Suprapubic skin (tissue), 4 donors: ENCODE data around the gene EYS. TPM values are rescaled to one million over a fixed set of nuclear protein-coding genes. Genes with fewer than 3 reads are reported as not detected.
"Not testable (repeated sequence)": the region's sequence is repeated elsewhere in the genome, so short reads cannot be mapped to it uniquely, and the experiment has no call there.

Experiments used
- DNase-seq, 2 donors: peaks; one replicate each; pipeline ENCODE4 v3.0.0-alpha.2; 2019; ENCODE audit warnings: low spot score in 2 of 2
- H3K27ac ChIP-seq: fragments of 200-600 bp; sonication (generic); one replicate; pipeline ENCODE4 v1.5.1; 2019
- H3K27me3 ChIP-seq: fragments of 200-600 bp; sonication (generic); one replicate; pipeline ENCODE4 v1.5.1; 2019
- H3K36me3 ChIP-seq: fragments of 200-600 bp; sonication (generic); one replicate; pipeline ENCODE4 v1.5.1; 2019
- H3K4me1 ChIP-seq: fragments of 200-600 bp; sonication (generic); one replicate; pipeline ENCODE4 v1.5.1; 2019
- H3K4me3 ChIP-seq: fragments of 200-600 bp; sonication (generic); one replicate; pipeline ENCODE4 v1.5.1; 2019; ENCODE audit warnings: mild to moderate bottlenecking
- H3K9me3 ChIP-seq: fragments of 200-600 bp; sonication (generic); one replicate; pipeline ENCODE4 v1.5.1; 2019
- EP300 ChIP-seq: sonication (generic); formaldehyde crosslinking; IDR thresholded peaks from one replicate; pipeline ENCODE4 v1.6.1; 2017; ENCODE audit warnings: antibody characterized with exemption
- POLR2A ChIP-seq, 2 donors: fragments of 450-650 bp; IDR thresholded peaks; one replicate each; pipeline ENCODE4 v1.6.1; 2017; ENCODE audit warnings: antibody characterized with exemption in 2 of 2, mild to moderate bottlenecking in 2 of 2, moderate library complexity in 2 of 2
- POLR2AphosphoS5 ChIP-seq, 3 donors: sonication (generic); formaldehyde crosslinking; IDR thresholded peaks; one replicate each; pipeline ENCODE4 v1.6.1; 2017; ENCODE audit warnings: antibody characterized with exemption in 3 of 3
- WGBS: methylation state at CpG from one replicate; pipeline ENCODE4 v1.1.5; 2018; 5-methylcytosine and 5-hydroxymethylcytosine counted together
- total RNA-seq, 4 donors: library from RNA; depleted of rRNA; stranded (reverse); fragments of >200 nt; gene quantifications; one replicate each; pipeline ENCODE4 v1.1.0, GENCODE V29; 2016
- TF ChIP-seq, protein P1 (sequence below), 2 donors: fragments of 200-600 bp in 1 of 2; fragments of 450-650 bp in 1 of 2; sonication (generic) in 1 of 2; IDR thresholded peaks; one replicate each; pipeline ENCODE4 v1.5.1; 2016 to 2019; ENCODE audit warnings: antibody characterized with exemption in 2 of 2, mild to moderate bottlenecking in 1 of 2, moderate library complexity in 1 of 2

EYS gene
- total RNA-seq, 4 donors from 2014 or later, result not detected

DNA sequence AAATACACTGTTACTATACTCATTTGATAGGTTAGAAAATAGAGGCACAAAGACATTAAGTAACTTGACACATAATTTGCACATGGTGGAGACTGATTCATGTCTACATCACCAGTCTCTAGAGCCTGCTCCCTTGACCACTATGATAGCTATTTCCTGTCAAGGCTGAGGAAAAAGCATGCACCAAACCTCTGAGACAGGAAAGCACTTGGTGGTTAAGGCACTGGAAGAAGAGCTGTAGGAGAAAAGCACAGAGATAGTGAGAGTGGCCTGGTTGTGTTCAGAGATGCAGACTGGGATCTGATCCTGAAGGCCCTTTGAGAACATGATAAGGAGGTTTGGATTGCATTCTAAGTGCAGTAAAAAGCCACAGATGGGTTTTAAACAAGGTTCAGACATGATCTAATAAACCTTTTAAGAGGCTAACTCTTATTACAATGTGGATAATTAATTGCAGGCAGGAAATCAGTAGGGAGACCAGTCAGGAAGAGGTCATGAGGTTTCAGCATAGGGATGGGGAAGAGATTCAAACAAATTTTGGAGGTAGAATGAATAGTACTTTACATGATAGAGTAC lies 1902.6 kb downstream of the EYS start:
- no peak for DNase-seq
- H3K4me1 ChIP-seq, result peaks cover 23% of the 10 kb centered on the region
- TF ChIP-seq POLR2A (IDR thresholded peaks at IDR 0.05), result no peak
- no peak for TF ChIP-seq EP300
- TF ChIP-seq, protein P1, sequence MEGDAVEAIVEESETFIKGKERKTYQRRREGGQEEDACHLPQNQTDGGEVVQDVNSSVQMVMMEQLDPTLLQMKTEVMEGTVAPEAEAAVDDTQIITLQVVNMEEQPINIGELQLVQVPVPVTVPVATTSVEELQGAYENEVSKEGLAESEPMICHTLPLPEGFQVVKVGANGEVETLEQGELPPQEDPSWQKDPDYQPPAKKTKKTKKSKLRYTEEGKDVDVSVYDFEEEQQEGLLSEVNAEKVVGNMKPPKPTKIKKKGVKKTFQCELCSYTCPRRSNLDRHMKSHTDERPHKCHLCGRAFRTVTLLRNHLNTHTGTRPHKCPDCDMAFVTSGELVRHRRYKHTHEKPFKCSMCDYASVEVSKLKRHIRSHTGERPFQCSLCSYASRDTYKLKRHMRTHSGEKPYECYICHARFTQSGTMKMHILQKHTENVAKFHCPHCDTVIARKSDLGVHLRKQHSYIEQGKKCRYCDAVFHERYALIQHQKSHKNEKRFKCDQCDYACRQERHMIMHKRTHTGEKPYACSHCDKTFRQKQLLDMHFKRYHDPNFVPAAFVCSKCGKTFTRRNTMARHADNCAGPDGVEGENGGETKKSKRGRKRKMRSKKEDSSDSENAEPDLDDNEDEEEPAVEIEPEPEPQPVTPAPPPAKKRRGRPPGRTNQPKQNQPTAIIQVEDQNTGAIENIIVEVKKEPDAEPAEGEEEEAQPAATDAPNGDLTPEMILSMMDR (IDR thresholded peaks at IDR 0.05), result no peak
- TF ChIP-seq POLR2AphosphoS5 (IDR thresholded peaks at IDR 0.05), result no peak
- H3K36me3 ChIP-seq, result no peaks in the 10 kb centered on the region
- no peak overlapping the region for H3K4me3 ChIP-seq
- no peaks in the 10 kb centered on the region for H3K9me3 ChIP-seq
- no peak overlapping the region for H3K27ac ChIP-seq
- no peaks in the 10 kb centered on the region for H3K27me3 ChIP-seq

DNA sequence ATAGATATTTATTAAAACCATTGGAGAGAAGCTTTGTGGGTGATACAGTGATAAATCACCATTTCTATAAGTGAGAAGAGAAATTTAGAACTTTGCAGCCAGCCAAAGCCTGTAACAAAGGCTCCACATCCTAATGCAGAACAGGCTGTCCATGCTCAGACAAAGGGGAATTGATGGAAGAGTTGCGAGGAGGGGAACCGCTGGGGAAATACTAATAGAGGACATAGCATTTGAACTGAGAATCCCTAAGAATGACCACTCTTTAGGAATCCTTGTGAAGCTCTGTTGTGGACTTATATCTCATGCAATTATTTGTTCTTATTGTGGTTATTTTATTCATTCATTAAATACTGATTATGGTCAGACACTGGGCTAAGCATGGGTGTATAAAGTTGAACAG lies 1903.7 kb downstream of the EYS start:
- TF ChIP-seq EP300 (no peak), POLR2A (IDR thresholded peaks at IDR 0.05) (no peak), POLR2AphosphoS5 (IDR thresholded peaks at IDR 0.05) (no peak)
- TF ChIP-seq, protein P1 (IDR thresholded peaks at IDR 0.05), result no peak
- no peak overlapping the region for H3K27ac ChIP-seq
- no peaks in the 10 kb centered on the region for H3K9me3 ChIP-seq
- no peak for DNase-seq
- peaks cover 23% of the 10 kb centered on the region for H3K4me1 ChIP-seq
- no peaks in the 10 kb centered on the region for H3K27me3 ChIP-seq
- no peak overlapping the region for H3K4me3 ChIP-seq
- 91% methylated on average over 2 of the region's 2 CpGs for WGBS
- no peaks in the 10 kb centered on the region for H3K36me3 ChIP-seq

DNA sequence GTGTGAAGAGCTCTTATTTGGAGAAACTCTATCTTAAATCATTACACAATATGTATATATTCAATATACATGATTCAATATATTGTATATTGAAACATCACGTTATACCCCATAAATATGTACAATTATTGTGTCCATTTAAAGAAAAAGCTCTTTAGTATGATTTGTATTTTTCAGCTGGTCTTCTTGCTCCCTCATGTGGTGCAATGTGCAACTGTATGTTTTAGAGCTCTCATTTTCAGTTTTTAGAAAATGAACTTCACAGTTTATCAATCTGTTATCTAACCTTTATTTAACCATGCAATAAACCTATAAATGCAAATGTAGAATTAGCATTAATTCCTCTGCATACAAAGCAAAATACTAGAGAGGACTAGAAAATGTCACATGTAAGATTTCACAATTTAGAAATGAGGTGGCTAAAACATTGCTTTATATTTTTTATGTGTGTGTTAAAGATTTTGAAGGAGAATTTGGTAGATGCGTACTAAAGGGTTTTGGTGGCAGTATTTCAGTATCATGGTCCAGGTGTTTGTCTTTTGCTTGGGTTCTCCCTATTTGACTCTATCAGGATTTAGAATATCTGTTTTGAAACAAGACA lies 1904.3 kb downstream of the EYS start:
- TF ChIP-seq, protein P1 (IDR thresholded peaks at IDR 0.05), result peak in 1 of 2 donors; percentile 39
- no peak for TF ChIP-seq EP300
- WGBS, result 51% methylated on average over 2 of the region's 2 CpGs

DNA sequence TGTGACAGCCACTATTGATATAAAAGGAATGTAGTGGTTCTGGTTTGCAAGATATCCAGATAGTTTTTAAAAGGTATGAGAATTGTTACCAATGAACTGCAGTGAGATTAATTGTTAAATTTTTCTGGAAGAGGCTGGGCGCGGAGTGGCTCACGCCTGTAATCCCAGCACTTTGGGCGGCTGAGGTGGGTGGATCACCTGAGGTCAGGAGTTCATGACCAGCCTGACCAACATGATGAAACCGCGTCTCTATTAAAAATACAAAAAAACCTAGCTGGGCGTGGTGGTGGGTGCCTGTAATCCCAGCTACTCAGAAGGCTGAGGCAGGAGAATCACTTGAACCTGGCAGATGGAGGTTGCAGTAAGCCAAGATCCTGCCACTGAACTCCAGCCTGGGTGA lies 1906.6 kb downstream of the EYS start:
- H3K27me3 ChIP-seq, H3K27ac ChIP-seq, H3K4me1 ChIP-seq, H3K9me3 ChIP-seq, DNase-seq, H3K36me3 ChIP-seq, H3K4me3 ChIP-seq: not testable (repeated sequence)
- 77% methylated on average over 7 of the region's 7 CpGs for WGBS

More for the DNA sequence above, 1904.3 kb downstream of the EYS start:
- H3K4me1 ChIP-seq, result peaks cover 23% of the 10 kb centered on the region
- H3K9me3 ChIP-seq, result no peaks in the 10 kb centered on the region
- H3K36me3 ChIP-seq, result no peaks in the 10 kb centered on the region
- no peak overlapping the region for H3K27ac ChIP-seq
- H3K4me3 ChIP-seq, result no peak overlapping the region
- no peak for DNase-seq
- no peaks in the 10 kb centered on the region for H3K27me3 ChIP-seq

DNA sequence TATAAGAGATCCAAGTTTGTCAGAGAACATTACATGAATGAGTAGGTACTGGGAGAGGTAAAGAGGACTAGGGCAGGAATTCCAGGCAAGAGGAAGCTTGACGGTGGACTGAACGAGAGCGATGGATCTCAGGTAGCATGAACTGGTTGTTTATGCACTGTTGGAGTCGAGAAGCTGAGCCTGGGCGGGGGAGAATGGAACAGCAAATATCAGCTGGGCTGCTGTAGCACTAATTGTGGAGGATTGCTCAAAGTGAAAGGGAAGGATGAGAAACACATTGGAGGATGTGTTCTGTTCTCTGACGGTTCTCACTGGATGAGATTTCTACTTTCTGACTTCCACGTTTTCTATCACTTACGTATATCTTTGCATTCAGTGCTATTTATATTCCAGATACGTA lies 1907.2 kb downstream of the EYS start:
- no peak for DNase-seq
- H3K4me1 ChIP-seq, result peaks cover under 1% of the 10 kb centered on the region
- TF ChIP-seq POLR2A (IDR thresholded peaks at IDR 0.05), result no peak
- TF ChIP-seq, protein P1 (IDR thresholded peaks at IDR 0.05), result no peak

DNA sequence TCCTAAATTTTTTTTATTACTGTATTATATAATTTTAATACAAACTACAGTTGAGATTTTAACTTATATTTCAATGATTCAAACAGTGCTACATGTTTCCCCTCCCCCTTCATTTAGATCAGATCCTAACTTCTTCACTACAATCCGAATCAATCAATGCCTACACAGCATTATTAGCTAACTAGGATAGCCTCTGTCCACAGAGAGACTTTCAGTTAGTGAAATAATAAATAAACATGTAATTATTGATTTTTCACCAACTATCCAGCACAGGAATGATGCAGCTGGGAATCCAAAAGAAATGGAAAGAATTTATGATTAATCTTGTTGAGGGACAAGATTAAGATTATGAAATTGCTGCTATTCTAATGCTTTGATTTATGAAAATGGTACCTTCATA lies 1907.7 kb downstream of the EYS start:
- Histone ChIP-seq H3K36me3 (no peaks in the 10 kb centered on the region), H3K4me3 (no peak overlapping the region), H3K9me3 (no peaks in the 10 kb centered on the region), H3K27me3 (no peaks in the 10 kb centered on the region), H3K4me1 (no peaks in the 10 kb centered on the region), H3K27ac (no peak overlapping the region)
- DNase-seq, result no peak
- no peak for TF ChIP-seq EP300
- no peak for TF ChIP-seq POLR2AphosphoS5 (IDR thresholded peaks at IDR 0.05)
- TF ChIP-seq POLR2A (IDR thresholded peaks at IDR 0.05), result no peak
- TF ChIP-seq, protein P1 (IDR thresholded peaks at IDR 0.05), result no peak
- WGBS, result 93% methylated on average over 1 of the region's 1 CpG

More for the DNA sequence above, 1907.2 kb downstream of the EYS start:
- H3K36me3 ChIP-seq, result no peaks in the 10 kb centered on the region
- no peaks in the 10 kb centered on the region for H3K27me3 ChIP-seq
- no peaks in the 10 kb centered on the region for H3K9me3 ChIP-seq
- WGBS, result 76% methylated on average over 9 of the region's 9 CpGs
- H3K27ac ChIP-seq, result no peak overlapping the region
- H3K4me3 ChIP-seq, result no peak overlapping the region
